Dermis microvascular lymphatic vessel endothelial cell (primary cell): ENCODE results near the gene PIH1D1. TPM values are rescaled to one million over a fixed set of nuclear protein-coding genes. Genes with fewer than 3 reads are reported as not detected.
A peak's percentile ranks its signal among the peaks of the same experiment; 100 is the strongest.

Experiments
- DNase-seq, 2 donors: peaks; one replicate each; pipeline versions ENCODE4 v3.0.0 to v3.0.0-alpha.2; 2010; ENCODE audit warnings: low read depth in 2 of 2
- total RNA-seq: library from RNA; depleted of rRNA; stranded (reverse); fragments of >200 nt; gene quantifications from 2 replicates; pipeline ENCODE4 v1.2.1, GENCODE V29; 2014

The PIH1D1 gene
- total RNA-seq, 1 donor from 2014 or later, result 146 TPM

GRCh38 chr19:49435670-49436069 is 15.9 kb downstream of the PIH1D1 start:
- DNase-seq, result no peak

GRCh38 chr19:49434907-49435583 is 16.6 kb downstream of the PIH1D1 start:
- no peak for DNase-seq

GRCh38 chr19:49433240-49433901 is 18.2 kb downstream of the PIH1D1 start:
- DNase-seq, result no peak

GRCh38 chr19:49432141-49433073 is 19.2 kb downstream of the PIH1D1 start:
- DNase-seq, result no peak

- DNase-seq, result no peak
Measured at GRCh38 chr19:49431330-49431749, 20.3 kb downstream of the PIH1D1 start.

- peak in 1 of 2 donors; percentile 12 for DNase-seq
Measured at GRCh38 chr19:49430678-49431329, 20.8 kb downstream of the PIH1D1 start.

DNA sequence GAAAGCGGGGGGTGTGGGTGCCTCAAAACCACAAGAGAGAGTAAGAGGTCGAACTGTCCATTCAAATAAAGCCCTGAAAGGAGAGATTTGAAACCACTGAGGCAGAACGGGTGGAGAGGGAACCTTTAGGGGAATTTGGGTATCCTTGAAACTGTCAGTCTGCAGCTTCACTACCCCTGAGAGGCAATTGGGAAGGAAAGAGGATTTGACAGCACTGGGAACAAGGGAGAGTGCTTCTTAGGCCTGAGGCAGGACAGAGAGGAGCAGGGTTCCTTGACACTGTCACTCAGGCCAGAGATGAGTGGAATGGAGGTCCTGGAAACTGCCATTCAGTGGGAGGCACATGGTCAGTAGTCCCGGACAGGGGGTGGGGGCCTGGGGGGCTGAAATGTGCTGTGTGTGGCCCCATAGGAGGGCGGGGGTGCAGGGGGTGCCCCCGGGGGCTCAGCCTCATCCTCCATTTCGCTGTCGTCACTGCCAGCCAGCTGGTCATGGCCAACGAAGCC is 21.4 kb downstream of the PIH1D1 start:
- DNase-seq, result no peak

DNA sequence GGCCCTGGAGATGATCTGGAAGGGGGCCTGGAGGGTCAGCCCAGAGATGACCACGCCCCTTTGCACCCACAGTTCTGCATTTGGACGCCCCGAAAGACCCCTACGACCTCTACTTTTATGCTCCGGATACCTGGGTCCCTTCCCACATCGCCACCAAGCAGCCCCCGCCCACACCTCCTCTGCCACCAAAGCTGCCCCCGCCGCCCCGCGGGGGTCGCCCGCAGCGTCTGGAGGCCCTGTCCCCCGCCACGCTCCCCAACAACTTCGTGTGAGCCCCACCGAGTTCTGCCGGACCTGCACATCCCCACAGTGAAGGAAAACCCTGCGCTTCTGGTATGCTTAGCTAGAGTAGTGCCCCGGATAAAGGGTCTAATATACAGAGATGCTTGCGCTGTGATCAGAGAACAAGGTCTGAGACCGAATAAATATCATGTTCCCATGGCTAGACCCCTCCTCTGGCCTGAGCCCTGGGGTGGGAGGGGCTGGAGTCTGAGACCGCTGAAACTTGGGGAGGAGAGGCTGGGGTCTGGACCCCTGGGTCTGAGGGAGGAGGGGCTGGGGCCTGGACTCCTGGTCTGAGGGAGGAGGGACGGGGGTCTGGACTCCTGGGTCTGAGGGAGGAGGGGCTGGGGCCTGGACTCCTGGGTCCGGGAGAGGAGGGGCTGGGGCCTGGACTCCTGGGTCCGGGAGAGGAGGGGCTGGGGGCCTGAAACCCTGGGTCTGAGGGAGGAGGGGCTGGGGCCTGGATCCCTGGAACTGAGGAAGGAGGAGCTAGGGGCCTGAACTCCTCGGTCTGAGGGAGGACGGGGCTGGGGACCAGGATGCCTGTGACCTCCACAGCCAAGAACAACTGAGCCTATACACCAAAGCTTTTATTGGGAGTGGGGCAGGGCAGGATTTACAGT is 22.8 kb downstream of the PIH1D1 start:
- no peak for DNase-seq

DNA sequence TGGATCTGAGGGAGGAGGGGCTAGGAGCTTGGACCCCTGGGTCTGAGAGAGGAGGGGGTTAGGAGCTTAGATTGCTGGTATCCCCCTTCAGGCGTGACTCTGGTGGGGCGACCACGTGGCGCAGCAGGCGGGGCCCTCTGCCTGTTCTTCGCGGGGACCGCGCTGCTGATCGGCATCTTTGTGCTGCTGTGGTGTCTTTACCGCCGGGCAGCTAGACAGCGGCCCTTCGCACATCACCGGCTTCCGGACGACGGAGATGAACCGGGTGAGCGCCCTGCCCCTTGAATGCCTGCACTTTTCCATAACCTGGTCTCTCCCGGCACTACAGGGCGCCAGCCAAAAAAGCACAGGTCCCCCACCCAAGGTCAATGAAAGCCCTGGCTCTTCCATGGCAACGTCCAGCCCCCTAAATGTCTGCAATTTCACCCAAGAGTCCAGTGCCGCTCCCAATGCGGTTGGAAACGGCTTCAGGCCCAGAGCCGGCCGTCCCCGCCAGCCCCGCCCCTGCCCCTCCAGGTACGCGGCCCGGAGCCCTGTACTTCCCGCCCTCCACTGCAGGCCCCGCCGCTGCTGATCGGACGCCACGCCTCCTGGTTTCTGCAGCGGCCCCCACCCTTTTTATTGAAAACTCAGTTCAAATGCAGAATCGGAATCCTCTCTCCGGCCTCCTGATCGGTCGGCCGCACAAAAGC is 23.6 kb downstream of the PIH1D1 start:
- DNase-seq, result no peak

- no peak for DNase-seq
Measured at GRCh38 chr19:49427339-49427738, 24.3 kb downstream of the PIH1D1 start.

- no peak for DNase-seq
Measured at GRCh38 chr19:49425922-49426592, 25.6 kb downstream of the PIH1D1 start.

- no peak for DNase-seq
Measured at GRCh38 chr19:49425178-49425577, 26.4 kb downstream of the PIH1D1 start, which contains the start of gene GFY. Gene GFY (plus strand): TSS chr19:49425388. CDS start chr19:49426431, 1,043 bp downstream.

- no peak for DNase-seq
Measured at GRCh38 chr19:49423985-49424303, 27.7 kb downstream of the PIH1D1 start.

GRCh38 chr19:49423071-49423984 is 28.3 kb downstream of the PIH1D1 start, which contains the start of gene PTH2:
Gene PTH2 (minus strand): TSS chr19:49423441. CDS start chr19:49423339, 102 bp downstream.
- DNase-seq, result no peak

GRCh38 chr19:49422407-49423070 is 29.1 kb downstream of the PIH1D1 start:
- DNase-seq, result peak in 1 of 2 donors; percentile 63

DNA sequence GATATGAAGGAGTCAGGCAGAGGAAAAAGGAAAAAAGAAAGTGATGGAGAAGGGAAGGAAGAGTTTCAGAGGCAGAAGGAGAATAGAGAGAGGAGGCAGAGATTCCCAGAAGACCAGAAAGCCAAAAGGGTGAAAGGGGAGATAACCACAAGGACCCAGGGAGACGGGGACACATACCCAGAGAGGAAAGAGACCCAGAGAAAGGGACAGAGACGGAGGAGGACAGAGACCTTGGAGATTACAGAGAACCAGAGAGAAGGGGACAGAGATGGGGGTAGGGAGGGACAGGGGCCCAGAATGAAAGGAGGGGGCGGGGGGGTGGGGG is 29.8 kb downstream of the PIH1D1 start:
- no peak for DNase-seq

DNA sequence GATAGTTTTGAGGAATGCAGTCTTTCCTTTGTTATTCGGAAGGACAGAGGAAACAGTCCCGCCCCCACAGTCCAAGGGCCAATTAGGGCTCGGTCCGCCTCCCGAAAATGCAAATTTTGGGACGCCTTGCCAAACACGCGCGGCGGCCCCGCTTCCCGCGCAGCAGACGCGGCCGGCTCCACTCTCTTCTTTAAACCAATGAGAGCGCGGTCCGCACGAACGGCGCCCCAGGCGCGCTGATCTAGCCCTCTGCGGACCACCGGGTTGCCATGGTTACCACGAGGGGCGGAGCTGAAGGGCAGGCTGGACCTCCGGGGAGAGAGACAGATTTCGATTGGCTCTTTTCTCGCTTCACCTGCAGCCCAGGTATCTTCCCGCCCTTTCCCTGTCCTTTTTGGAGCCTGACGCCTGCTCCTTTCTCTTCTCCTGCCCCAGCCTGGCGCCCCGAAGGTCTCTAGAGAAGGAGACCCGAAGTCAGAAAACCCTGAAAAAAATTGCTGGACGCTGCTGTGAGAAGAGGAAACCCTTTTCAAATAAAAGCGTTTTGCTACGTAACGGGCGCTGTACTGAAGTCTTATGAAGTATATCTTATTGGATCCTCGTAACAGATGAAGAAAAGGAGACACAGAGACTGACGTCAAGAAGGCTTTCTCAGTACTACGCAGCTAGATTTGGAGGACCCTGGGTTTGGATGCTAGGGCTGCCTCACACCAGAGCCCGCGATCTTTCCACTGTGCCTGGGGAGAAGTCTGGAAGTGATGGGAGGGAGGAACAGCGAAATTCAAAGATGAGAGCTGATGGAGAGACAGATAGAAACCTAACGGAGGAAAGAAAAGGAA is 30.4 kb downstream of the PIH1D1 start:
- DNase-seq, result peak in 1 of 2 donors; percentile 49
